CD4-positive, alpha-beta memory T cell (primary cell): ENCODE data around the gene RGS9. TPM values are rescaled to one million over a fixed set of nuclear protein-coding genes. Genes with fewer than 3 reads are reported as not detected.

Experiments used
- CTCF ChIA-PET: fragments of 350-600 bp; sonication (Branson Sonifier 250); formaldehyde crosslinking; loops from one replicate; lab custom pipeline; 2021; ENCODE audit warnings: inconsistent platforms; ENCODE audit not compliant: partially characterized antibody; lab: Charles Lee
- POLR2A ChIA-PET: fragments of 350-600 bp; sonication (Branson Sonifier 250); formaldehyde crosslinking; loops from one replicate; lab custom pipeline; 2021; ENCODE audit not compliant: partially characterized antibody; lab: Charles Lee
- DNase-seq, 5 donors: peaks; one replicate each; pipeline versions ENCODE4 v3.0.0 to v3.0.0-alpha.2; 2020 to 2022; ENCODE audit warnings: mixed read lengths in 1 of 5
- H3K27ac ChIP-seq: one replicate; pipeline ENCODE4 v1.7.0; 2013; ENCODE audit warnings: low read depth, low read length
- H3K27me3 ChIP-seq: 2 replicates; pipeline ENCODE4 v1.7.0; 2013; ENCODE audit warnings: mild to moderate bottlenecking, low read length, moderate library complexity; ENCODE audit not compliant: insufficient read depth
- H3K36me3 ChIP-seq: 2 replicates; pipeline ENCODE4 v1.7.0; 2013; ENCODE audit warnings: mild to moderate bottlenecking, low read length, moderate library complexity; ENCODE audit not compliant: insufficient read depth
- H3K4me1 ChIP-seq: 2 replicates; pipeline ENCODE4 v1.7.0; 2013; ENCODE audit warnings: mild to moderate bottlenecking, low read length, moderate library complexity; ENCODE audit not compliant: insufficient read depth
- H3K4me3 ChIP-seq, 2 donors: one replicate each; pipeline ENCODE4 v1.7.0; 2013; ENCODE audit warnings: low read length in 2 of 2, mild to moderate bottlenecking in 1 of 2
- H3K9me3 ChIP-seq, 2 donors: one replicate each; pipeline ENCODE4 v1.7.0; 2013; ENCODE audit warnings: low read length in 2 of 2, control low read depth in 1 of 2; ENCODE audit not compliant: control insufficient read depth in 1 of 2
- H3K27ac Mint-ChIP-seq, 7 donors: one replicate each; pipeline ENCODE4 v1.8.0; 2020 to 2021; ENCODE audit warnings: mixed read lengths in 7 of 7, mild to moderate bottlenecking in 6 of 7, inconsistent platforms in 3 of 7, moderate library complexity in 3 of 7
- H3K27me3 Mint-ChIP-seq, 2 donors: one replicate each; pipeline ENCODE4 v1.8.0; 2020 to 2021; ENCODE audit warnings: mixed read lengths in 2 of 2
- H3K36me3 Mint-ChIP-seq, 2 donors: one replicate each; pipeline ENCODE4 v1.8.0; 2020 to 2021; ENCODE audit warnings: mixed read lengths in 2 of 2, inconsistent platforms in 1 of 2, mild to moderate bottlenecking in 1 of 2
- H3K4me1 Mint-ChIP-seq, 4 donors: one replicate each; pipeline ENCODE4 v1.8.0; 2020 to 2021; ENCODE audit warnings: mixed read lengths in 4 of 4, mild to moderate bottlenecking in 1 of 4
- H3K4me3 Mint-ChIP-seq, 8 donors: one replicate each; pipeline ENCODE4 v1.8.0; 2020 to 2021; ENCODE audit warnings: mixed read lengths in 8 of 8, mild to moderate bottlenecking in 7 of 8, moderate library complexity in 6 of 8, inconsistent platforms in 3 of 8
- H3K9me3 Mint-ChIP-seq, 8 donors: one replicate each; pipeline ENCODE4 v1.8.0; 2020 to 2021; ENCODE audit warnings: mixed read lengths in 8 of 8, mild to moderate bottlenecking in 5 of 8, inconsistent platforms in 3 of 8, moderate library complexity in 1 of 8
- intact Hi-C: fragments of 100-400 bp; cut with micrococcal nuclease; formaldehyde crosslinking; loops from one replicate; pipeline ENCODE4 v1.15.1; 2023
- polyA plus RNA-seq, 2 donors: library from polyadenylated mRNA; unstranded; fragments of 300-500 nt; fragmentation: Illumina TruSeq; gene quantifications; one replicate each; pipeline ENCODE4 v1.2.3, GENCODE V29; 2021
- total RNA-seq, 2 experiments: library from RNA; stranded (reverse); gene quantifications; one replicate each; pipeline ENCODE4 v1.2.3, GENCODE V29; 2021

Gene RGS9
- total and polyA plus RNA-seq, 4 experiments from 2014 or later, result 0.67 to 2.7 (median 1.2) TPM

DNA sequence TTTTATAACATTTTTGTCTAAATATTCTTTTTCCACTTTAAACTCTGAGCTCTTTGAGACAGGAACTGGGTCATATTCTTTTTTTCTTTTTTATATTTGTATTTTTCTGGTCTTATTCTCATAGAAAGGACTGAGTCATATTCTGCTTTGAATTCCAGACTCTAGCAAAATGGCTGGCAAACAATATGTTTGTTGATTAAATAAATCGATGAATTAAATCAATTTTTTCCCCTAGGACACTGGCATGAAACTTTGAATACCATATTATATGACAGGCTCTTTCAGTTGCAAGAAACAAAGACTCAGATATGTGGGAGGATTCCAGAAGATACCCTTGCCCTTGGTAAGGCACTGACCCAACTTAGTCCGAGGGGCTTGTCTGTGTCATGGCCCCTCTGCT lies 3.1 kb upstream of the RGS9 start:
- DNase-seq, result no peak
- H3K27me3 Mint-ChIP-seq, result peaks cover 0 to 3% of the 10 kb centered on the region in 2 donors
- Histone ChIP-seq H3K9me3 (no peaks in the 10 kb centered on the region), H3K36me3 (no peaks in the 10 kb centered on the region), H3K4me1 (peaks cover 20% of the 10 kb centered on the region), H3K27me3 (no peaks in the 10 kb centered on the region), H3K27ac (no peak overlapping the region), H3K4me3 (no peak overlapping the region)
- ChIA-PET POLR2A (interaction anchor here (1.3 to 3.0 kb wide), 2 partner anchors 40 to 46 kb away, joined by 3 to 9 read pairs; no protein-coding TSS in a partner anchor), CTCF (interaction anchor here (1.3 to 2.8 kb wide), 4 partner anchors 10 to 45 kb away, joined by 4 to 13 read pairs (median 6); no protein-coding TSS in a partner anchor)
- H3K9me3 Mint-ChIP-seq, result no peaks in the 10 kb centered on the region
- no peaks in the 10 kb centered on the region for H3K36me3 Mint-ChIP-seq
- intact Hi-C loops, result no loop called here
- no peak overlapping the region for H3K27ac Mint-ChIP-seq
- peaks cover 5 to 22% (median 9%) of the 10 kb centered on the region in 4 donors for H3K4me1 Mint-ChIP-seq
- H3K4me3 Mint-ChIP-seq, result no peak overlapping the region

DNA sequence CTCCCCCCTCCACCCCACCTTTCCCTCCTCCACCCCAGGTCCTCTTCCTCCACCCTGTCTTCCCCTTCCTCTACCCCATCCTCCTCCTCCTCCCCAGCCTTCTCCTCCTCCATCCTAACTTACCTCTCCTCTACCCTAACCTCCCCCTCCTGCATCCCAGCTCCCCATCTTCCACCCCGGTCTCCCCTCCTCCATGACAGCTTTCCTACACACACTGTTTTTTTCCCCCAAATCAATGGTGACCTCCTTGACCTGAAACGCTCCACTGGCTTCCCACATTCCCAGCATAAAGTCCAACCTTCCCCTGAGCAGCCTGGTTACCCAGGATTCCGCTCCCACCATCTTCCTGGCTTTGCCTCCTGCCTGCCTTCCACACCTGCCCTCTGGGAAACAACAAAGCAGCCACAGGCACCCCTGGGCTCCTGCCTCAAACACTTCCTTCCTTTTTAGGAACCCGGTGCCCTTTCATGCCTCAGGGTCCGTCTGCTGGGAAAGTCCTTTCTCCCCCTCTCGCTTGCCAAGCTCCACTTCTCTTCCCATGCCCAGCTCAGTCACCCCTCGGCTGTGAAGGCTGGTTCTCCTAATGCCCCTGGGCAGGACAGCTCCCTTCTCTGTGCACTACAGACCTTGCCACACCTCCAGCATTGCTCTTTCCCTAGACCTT lies 2.1 kb downstream of the RGS9 start:
- Mint-ChIP-seq H3K9me3 (peaks cover 0 to 2% (median 0%) of the 10 kb centered on the region in 8 donors), H3K4me3 (peak overlapping the region in 4 of 8 donors; percentile 6 to 42 (median 20)), H3K4me1 (peaks cover 12 to 41% (median 22%) of the 10 kb centered on the region in 4 donors), H3K27me3 (peaks cover 0 to 1% of the 10 kb centered on the region in 2 donors), H3K36me3 (no peaks in the 10 kb centered on the region), H3K27ac (peak overlapping the region in 1 of 7 donors; percentile 79)
- H3K27me3 ChIP-seq, result no peaks in the 10 kb centered on the region
- POLR2A ChIA-PET, result interaction anchor here (1.2 to 1.7 kb wide), 3 partner anchors 17 to 59 kb away, joined by 3 to 7 read pairs (median 5); no protein-coding TSS in a partner anchor
- H3K36me3 ChIP-seq, result no peaks in the 10 kb centered on the region
- DNase-seq, result no peak
- H3K9me3 ChIP-seq, result no peaks in the 10 kb centered on the region
- CTCF ChIA-PET, result interaction anchor here (0.9 to 2.5 kb wide), 6 partner anchors 12 to 59 kb away, joined by 3 to 13 read pairs (median 4); no protein-coding TSS in a partner anchor
- no peak overlapping the region for H3K27ac ChIP-seq
- H3K4me3 ChIP-seq, result no peak overlapping the region
- intact Hi-C loops, result no loop called here
- peaks cover 26% of the 10 kb centered on the region for H3K4me1 ChIP-seq

DNA sequence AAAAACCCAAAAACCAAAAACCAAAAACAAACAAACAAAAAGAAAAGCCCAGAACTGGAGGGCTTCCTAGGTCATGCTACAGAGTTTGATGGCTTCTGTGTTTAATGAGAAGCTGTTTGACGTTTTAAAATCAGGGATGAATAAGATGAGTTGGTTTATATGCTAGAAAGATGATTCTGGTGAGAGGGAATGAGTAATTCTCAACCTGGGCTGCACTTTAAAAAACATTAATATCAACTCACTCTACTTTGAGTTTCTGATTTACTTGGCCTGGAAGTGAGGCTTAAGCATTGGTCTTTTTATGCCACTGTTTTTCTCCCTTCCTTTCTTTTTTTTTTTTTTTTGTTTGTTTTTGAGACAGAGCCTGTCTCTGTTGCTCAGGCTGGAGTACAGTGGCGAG lies 5.1 kb downstream of the RGS9 start:
- H3K4me3 ChIP-seq, result no peak overlapping the region
- peaks cover 0 to 1% of the 10 kb centered on the region in 2 donors for H3K27me3 Mint-ChIP-seq
- no peaks in the 10 kb centered on the region for H3K27me3 ChIP-seq
- no peak overlapping the region for H3K27ac Mint-ChIP-seq
- POLR2A ChIA-PET, result interaction anchor here (1.1 kb wide), 1 partner anchor 18 kb away, joined by 3 read pairs; no protein-coding TSS in a partner anchor
- CTCF ChIA-PET, result no interaction called here
- no peak overlapping the region for H3K27ac ChIP-seq
- DNase-seq, result no peak
- peaks cover 0 to 2% (median 0%) of the 10 kb centered on the region in 8 donors for H3K9me3 Mint-ChIP-seq
- H3K36me3 Mint-ChIP-seq, result no peaks in the 10 kb centered on the region
- H3K4me1 Mint-ChIP-seq, result peaks cover 12 to 35% (median 22%) of the 10 kb centered on the region in 4 donors
- H3K4me1 ChIP-seq, result peaks cover 21% of the 10 kb centered on the region
- no peaks in the 10 kb centered on the region for H3K36me3 ChIP-seq
- no peaks in the 10 kb centered on the region for H3K9me3 ChIP-seq
- peak overlapping the region in 1 of 8 donors; percentile 12 for H3K4me3 Mint-ChIP-seq
- intact Hi-C loops, result no loop called here

DNA sequence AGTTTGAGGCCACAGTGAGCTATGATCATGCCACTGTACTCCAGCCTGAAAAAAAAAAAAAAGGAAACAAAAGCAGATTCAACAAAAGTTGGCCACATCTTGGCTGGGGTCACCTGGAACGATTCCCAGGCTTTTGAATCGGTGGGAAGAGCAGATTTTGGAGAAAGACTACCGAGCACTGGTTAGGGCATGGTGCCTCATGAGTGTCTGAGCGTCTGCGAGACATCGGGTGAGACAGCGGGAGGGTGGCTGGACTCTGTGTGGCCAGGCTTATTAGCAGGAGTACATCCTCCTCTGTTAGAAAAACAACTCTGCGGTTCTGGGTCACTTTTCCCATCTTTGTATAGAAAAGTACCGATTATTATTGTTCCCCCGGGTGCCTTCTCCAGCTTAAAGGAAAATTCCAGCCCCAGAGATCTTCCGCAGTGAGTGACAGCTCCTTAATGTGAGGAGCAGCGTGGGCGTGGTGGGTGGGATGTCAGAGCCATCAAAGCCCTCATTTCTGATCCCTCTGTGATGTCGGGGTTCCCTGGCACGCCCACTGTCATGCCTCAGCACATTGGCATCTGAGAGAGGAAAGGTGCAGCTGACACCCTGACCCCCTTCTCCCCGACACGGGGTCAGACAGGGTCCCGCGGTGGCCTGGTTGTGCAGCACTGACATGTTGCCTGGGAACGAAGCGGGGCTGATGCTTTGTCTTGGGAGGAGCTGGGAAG lies 6.9 kb downstream of the RGS9 start:
- peak overlapping the region in 2 of 7 donors; percentile 37 to 47 for H3K27ac Mint-ChIP-seq
- H3K4me3 Mint-ChIP-seq, result no peak overlapping the region
- intact Hi-C loops, result no loop called here
- POLR2A ChIA-PET, result no interaction called here
- peaks cover 8 to 19% (median 12%) of the 10 kb centered on the region in 4 donors for H3K4me1 Mint-ChIP-seq
- H3K4me3 ChIP-seq, result no peak overlapping the region
- no peak for DNase-seq
- H3K4me1 ChIP-seq, result peaks cover 6% of the 10 kb centered on the region
- CTCF ChIA-PET, result interaction anchor here (0.8 to 1.8 kb wide), 2 partner anchors 9 to 175 kb away, joined by 3 to 6 read pairs; no protein-coding TSS in a partner anchor
- H3K36me3 ChIP-seq, result no peaks in the 10 kb centered on the region
- H3K9me3 Mint-ChIP-seq, result peaks cover 0 to 2% (median 0%) of the 10 kb centered on the region in 8 donors
- H3K27me3 Mint-ChIP-seq, result peaks cover 0 to 1% of the 10 kb centered on the region in 2 donors
- no peaks in the 10 kb centered on the region for H3K27me3 ChIP-seq
- H3K36me3 Mint-ChIP-seq, result no peaks in the 10 kb centered on the region
- no peaks in the 10 kb centered on the region for H3K9me3 ChIP-seq
- H3K27ac ChIP-seq, result no peak overlapping the region

DNA sequence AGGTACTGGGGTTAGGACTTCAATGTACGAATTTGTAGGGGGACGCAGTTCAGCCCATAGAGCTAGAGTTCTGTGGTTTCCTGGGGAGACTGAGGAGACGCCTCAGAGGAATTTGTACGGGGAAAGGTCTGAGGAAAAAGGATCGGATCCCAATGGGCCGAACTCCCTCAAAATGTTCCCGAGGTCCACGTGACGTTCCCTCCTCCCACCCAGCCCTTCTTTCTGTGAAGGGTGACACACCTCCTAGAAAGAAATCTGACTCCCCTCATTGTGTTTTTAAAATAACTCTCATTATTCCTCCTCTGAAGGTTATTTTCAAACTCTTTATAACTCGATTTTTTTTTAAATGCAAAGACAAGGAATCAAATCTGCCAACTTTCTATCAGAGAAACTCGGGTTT lies 8.6 kb downstream of the RGS9 start:
- no peaks in the 10 kb centered on the region for H3K4me1 ChIP-seq
- Mint-ChIP-seq H3K9me3 (peaks cover 0 to 2% (median 0%) of the 10 kb centered on the region in 8 donors), H3K4me3 (no peak overlapping the region), H3K27ac (no peak overlapping the region), H3K36me3 (no peaks in the 10 kb centered on the region), H3K27me3 (peaks cover 0 to 1% of the 10 kb centered on the region in 2 donors), H3K4me1 (peaks cover 2 to 5% (median 4%) of the 10 kb centered on the region in 4 donors)
- ChIA-PET POLR2A (no interaction called here), CTCF (no interaction called here)
- DNase-seq, result no peak
- no peak overlapping the region for H3K4me3 ChIP-seq
- no peak overlapping the region for H3K27ac ChIP-seq
- no peaks in the 10 kb centered on the region for H3K36me3 ChIP-seq
- H3K9me3 ChIP-seq, result no peaks in the 10 kb centered on the region
- no peaks in the 10 kb centered on the region for H3K27me3 ChIP-seq
- intact Hi-C loops, result no loop called here

DNA sequence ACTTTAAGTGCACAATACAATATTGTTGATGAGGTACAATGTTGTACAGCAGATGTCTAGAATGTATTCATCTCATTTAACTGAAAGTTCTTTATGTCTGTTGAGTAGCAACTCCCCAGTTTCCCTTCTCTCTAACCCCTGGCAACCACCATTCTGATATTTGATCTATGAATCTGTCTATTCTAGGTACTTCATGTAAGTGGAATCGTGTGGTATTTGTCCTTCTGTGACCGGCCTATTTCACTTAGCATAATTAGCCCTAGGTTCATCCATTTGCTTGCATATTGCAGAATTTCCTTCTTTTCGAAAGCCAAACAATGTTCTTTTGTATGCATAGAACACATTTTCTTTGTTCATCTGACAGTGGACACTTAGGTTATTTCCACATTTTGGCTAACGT lies 10.8 kb downstream of the RGS9 start:
- H3K27ac ChIP-seq, result no peak overlapping the region
- Mint-ChIP-seq H3K4me1 (peaks cover 0 to 1% (median 0%) of the 10 kb centered on the region in 4 donors), H3K9me3 (peaks cover 0 to under 1% (median 0%) of the 10 kb centered on the region in 8 donors), H3K27ac (no peak overlapping the region), H3K27me3 (no peaks in the 10 kb centered on the region), H3K4me3 (no peak overlapping the region), H3K36me3 (no peaks in the 10 kb centered on the region)
- ChIA-PET CTCF (interaction anchor here (0.6 kb wide), 1 partner anchor 48 kb away, joined by 4 read pairs; no protein-coding TSS in a partner anchor), POLR2A (no interaction called here)
- no peak overlapping the region for H3K4me3 ChIP-seq
- no peaks in the 10 kb centered on the region for H3K27me3 ChIP-seq
- intact Hi-C loops, result no loop called here
- H3K36me3 ChIP-seq, result no peaks in the 10 kb centered on the region
- no peak for DNase-seq
- no peaks in the 10 kb centered on the region for H3K9me3 ChIP-seq
- no peaks in the 10 kb centered on the region for H3K4me1 ChIP-seq
